Middle frontal gyrus (tissue), 1 donor: Measurements from ENCODE around the gene CDHR4.
"Not testable (repeated sequence)": the region's sequence is repeated elsewhere in the genome, so short reads cannot be mapped to it uniquely, and the experiment has no call there.

ENCODE experiments used
- DNase-seq: peaks from one replicate; pipeline ENCODE4 v3.0.0-alpha.2; 2015; ENCODE audit warnings: low spot score; ENCODE audit errors: extremely low spot score

The CDHR4 gene

GRCh38 chr3:49803465-49804140, 3.9 kb upstream of the CDHR4 start:
- no peak for DNase-seq

- peak; percentile 82 for DNase-seq
These were observed 3.2 kb upstream of the CDHR4 start, which contains the start of gene INKA1 for GRCh38 chr3:49802719-49803464. Gene INKA1 (plus strand): TSS chr3:49803261. CDS start chr3:49803393, 132 bp downstream.

- no peak for DNase-seq
These were observed 1.5 kb upstream of the CDHR4 start for GRCh38 chr3:49801160-49801559.

GRCh38 chr3:49799105-49799504, 568 bp downstream of the CDHR4 start:
- DNase-seq: no peak

- DNase-seq: no peak
These were observed 4.5 kb downstream of the CDHR4 start for GRCh38 chr3:49794926-49795905.

GRCh38 chr3:49794431-49794830, 5.2 kb downstream of the CDHR4 start:
- no peak for DNase-seq

GRCh38 chr3:49793486-49794085, 6.1 kb downstream of the CDHR4 start:
- DNase-seq: no peak

GRCh38 chr3:49792371-49793150, 7.1 kb downstream of the CDHR4 start:
- no peak for DNase-seq

- no peak for DNase-seq
These were observed 8.1 kb downstream of the CDHR4 start for GRCh38 chr3:49791571-49791970.

- no peak for DNase-seq
These were observed 8.9 kb downstream of the CDHR4 start for GRCh38 chr3:49790626-49791411.

- DNase-seq: no peak
These were observed 11.6 kb downstream of the CDHR4 start for GRCh38 chr3:49788056-49788455.

- no peak for DNase-seq
These were observed 12.1 kb downstream of the CDHR4 start for GRCh38 chr3:49787536-49787935.

- no peak for DNase-seq
These were observed 12.6 kb downstream of the CDHR4 start for GRCh38 chr3:49787182-49787464.

- DNase-seq: peak; percentile 100
These were observed 13.1 kb downstream of the CDHR4 start, which contains the start of gene IP6K1 for GRCh38 chr3:49786357-49787181. Gene IP6K1 (minus strand): TSS chr3:49786542. CDS start chr3:49748040, 38,502 bp downstream.

GRCh38 chr3:49785565-49786356, 13.9 kb downstream of the CDHR4 start:
- no peak for DNase-seq

GRCh38 chr3:49782277-49782676, 17.4 kb downstream of the CDHR4 start:
- not testable (repeated sequence) for DNase-seq

- no peak for DNase-seq
These were observed 18.1 kb downstream of the CDHR4 start for GRCh38 chr3:49781415-49782199.
